IMR-90 (cell line): ENCODE results near the gene PRSS56. TPM values are rescaled to one million over a fixed set of nuclear protein-coding genes. Genes with fewer than 3 reads are reported as not detected.

Source experiments
- ATAC-seq: fragments of 200-7000 bp; cut with Tn5 transposase; 2 replicates; pipeline ENCODE4 v1.9.1; 2020; ENCODE audit warnings: low read depth, mild to moderate bottlenecking, moderate library complexity
- BruUV-seq: library from RNA; stranded (reverse); fragments of 400-500 nt; replicated peaks from 2 replicates; lab custom pipeline; 2021; lab: Mats Ljungman, UMichigan
- CTCF ChIA-PET: fragments of 300-600 bp; formaldehyde crosslinking; extraction: SDS; loops from one replicate; lab custom pipeline; 2021; ENCODE audit warnings: antibody characterized with exemption; lab: Yijun Ruan, JAX
- POLR2A ChIA-PET: fragments of 300-600 bp; sonication (Branson Sonifier 250); formaldehyde crosslinking; loops from one replicate; lab custom pipeline; 2022; ENCODE audit warnings: antibody characterized with exemption; ENCODE audit not compliant: unreplicated experiment; lab: Charles Lee
- DNase-seq: peaks from one replicate; pipeline ENCODE4 v3.0.0; 2013
- H2AFZ ChIP-seq: replicated peaks from 2 replicates; pipeline ENCODE3; 2013; ENCODE audit warnings: low read length, mild to moderate bottlenecking; ENCODE audit not compliant: poor library complexity
- H2AK5ac ChIP-seq: 2 replicates; pipeline ENCODE4 v1.6.1; 2013; ENCODE audit warnings: low read depth, low read length, inconsistent platforms
- H2AK9ac ChIP-seq: replicated peaks from 2 replicates; pipeline ENCODE3; 2013; ENCODE audit warnings: mild to moderate bottlenecking, low read depth, low read length, moderate library complexity; ENCODE audit not compliant: poor library complexity
- H2BK120ac ChIP-seq: 2 replicates; pipeline ENCODE4 v1.6.1; 2013; ENCODE audit warnings: low read depth, low read length, inconsistent platforms
- H2BK15ac ChIP-seq: 3 replicates; pipeline ENCODE4 v1.6.1; 2013; ENCODE audit warnings: low read depth, low read length, inconsistent platforms
- H2BK20ac ChIP-seq: 2 replicates; pipeline ENCODE4 v1.6.1; 2013; ENCODE audit warnings: low read depth, mild to moderate bottlenecking, inconsistent platforms, low read length, moderate library complexity
- H2BK5ac ChIP-seq: 2 replicates; pipeline ENCODE4 v1.6.1; 2013; ENCODE audit warnings: mild to moderate bottlenecking, low read depth, low read length, inconsistent platforms; ENCODE audit not compliant: poor library complexity, severe bottlenecking
- H3K14ac ChIP-seq: replicated peaks from 2 replicates; pipeline ENCODE4 v1.6.1; 2013; ENCODE audit warnings: low read depth, low read length, inconsistent platforms
- H3K18ac ChIP-seq: 2 replicates; pipeline ENCODE4 v1.6.1; 2013; ENCODE audit warnings: low read depth, low read length, control low read depth
- H3K23ac ChIP-seq: 2 replicates; pipeline ENCODE4 v1.6.1; 2013; ENCODE audit warnings: low read depth, low read length, inconsistent platforms
- H3K27ac ChIP-seq: 2 replicates; pipeline ENCODE4 v1.5.1; 2013; ENCODE audit warnings: mild to moderate bottlenecking, control low read depth, low read length; ENCODE audit not compliant: insufficient read depth
- H3K27me3 ChIP-seq: 2 replicates; pipeline ENCODE4 v1.6.1; 2013; ENCODE audit warnings: low read length; ENCODE audit not compliant: control insufficient read depth, insufficient read depth
- H3K36me3 ChIP-seq: 2 replicates; pipeline ENCODE4 v1.6.1; 2013; ENCODE audit warnings: low read length, mixed read lengths; ENCODE audit not compliant: control insufficient read depth, insufficient read depth
- H3K4ac ChIP-seq: 2 replicates; pipeline ENCODE4 v1.6.1; 2013; ENCODE audit warnings: low read depth, low read length, inconsistent platforms
- H3K4me1 ChIP-seq: 2 replicates; pipeline ENCODE4 v1.6.1; 2013; ENCODE audit warnings: low read length, mixed read lengths; ENCODE audit not compliant: control insufficient read depth, insufficient read depth
- H3K4me2 ChIP-seq: 2 replicates; pipeline ENCODE4 v1.6.1; 2013; ENCODE audit warnings: low read depth, mild to moderate bottlenecking, control low read depth, low read length, moderate library complexity
- H3K4me3 ChIP-seq: 2 replicates; pipeline ENCODE4 v1.5.1; 2013; ENCODE audit warnings: low read depth, mild to moderate bottlenecking, control low read depth, low read length, moderate library complexity; ENCODE audit not compliant: insufficient read depth
- H3K56ac ChIP-seq: 2 replicates; pipeline ENCODE4 v1.6.1; 2013; ENCODE audit warnings: low read length, inconsistent platforms; ENCODE audit not compliant: insufficient read depth; ENCODE audit errors: extremely low read depth
- H3K79me1 ChIP-seq, 2 experiments: 2 replicates each; pipeline ENCODE4 v1.6.1; 2013; ENCODE audit warnings: low read length in 2 of 2, inconsistent platforms in 1 of 2, low read depth in 1 of 2
- H3K9ac ChIP-seq: 2 replicates; pipeline ENCODE4 v1.6.1; 2013; ENCODE audit warnings: low read depth, low read length, control low read depth
- H3K9me1 ChIP-seq: 2 replicates; pipeline ENCODE4 v1.6.1; 2013; ENCODE audit warnings: low read length, inconsistent platforms; ENCODE audit not compliant: insufficient read depth
- H3K9me3 ChIP-seq: 2 replicates; pipeline ENCODE4 v1.6.1; 2013; ENCODE audit warnings: low read length; ENCODE audit not compliant: control insufficient read depth, insufficient read depth
- H4K20me1 ChIP-seq: 2 replicates; pipeline ENCODE4 v1.6.1; 2013; ENCODE audit warnings: low read length, inconsistent platforms; ENCODE audit not compliant: insufficient read depth
- H4K5ac ChIP-seq: 2 replicates; pipeline ENCODE4 v1.6.1; 2013; ENCODE audit warnings: mild to moderate bottlenecking, low read depth, low read length, control low read depth
- H4K8ac ChIP-seq, 2 experiments: 2 replicates each; pipeline ENCODE4 v1.6.1; 2013; ENCODE audit warnings: low read depth in 2 of 2, low read length in 2 of 2, control low read depth in 1 of 2, inconsistent platforms in 1 of 2
- H4K91ac ChIP-seq: 2 replicates; pipeline ENCODE4 v1.6.1; 2013; ENCODE audit warnings: low read depth, low read length, inconsistent platforms; ENCODE audit not compliant: insufficient read depth
- MAZ ChIP-seq: IDR thresholded peaks from 2 replicates; pipeline ENCODE4 v1.6.1; 2012; ENCODE audit warnings: low read depth, mild to moderate bottlenecking, low read length, improper control_type of control experiment, moderate library complexity, borderline replicate concordance
- POLR2A ChIP-seq: IDR thresholded peaks from 2 replicates; pipeline ENCODE4 v1.6.1; 2012; ENCODE audit warnings: mild to moderate bottlenecking, low read depth, low read length
- WGBS, 2 experiments: methylation state at CpG; one replicate each; pipeline versions ENCODE4 v1.1.5 to v1.1.7; 2013; ENCODE audit warnings: missing lambda C conversion rate in 2 of 2; ENCODE audit not compliant: insufficient read length in 1 of 2; ENCODE audit errors: extremely low coverage in 2 of 2; 5-methylcytosine and 5-hydroxymethylcytosine counted together
- dilution Hi-C: fragments of 300-500 bp; cut with HindIII; formaldehyde crosslinking; loops from one replicate; pipeline ENCODE4 v1.14.3; 2018; ENCODE audit warnings: low sequenced_read_pairs; ENCODE audit not compliant: unreplicated experiment
- in situ Hi-C: fragments of 300-500 bp; cut with MboI; formaldehyde crosslinking; loops from 3 replicates; pipeline ENCODE4 v1.14.3; 2019; ENCODE audit warnings: low sequenced_read_pairs, inconsistent platforms, mixed read lengths
- intact Hi-C: fragments of 100-400 bp; cut with micrococcal nuclease; formaldehyde crosslinking; loops from 2 replicates; pipeline ENCODE4 v1.10.0; 2022
- polyA plus RNA-seq, 3 experiments: library from polyadenylated mRNA; depleted of rRNA; stranded (reverse); fragments of >200 nt; gene quantifications; 2 replicates each; pipeline ENCODE4 v1.2.3, GENCODE V29; 2012; ENCODE audit warnings: low replicate concordance in 1 of 3
- total RNA-seq: library from RNA; depleted of rRNA; stranded (reverse); fragments of >200 nt; gene quantifications from 2 replicates; pipeline ENCODE4 v1.2.3, GENCODE V29; 2012

The PRSS56 gene
- total and polyA plus RNA-seq, 2 of the 4 experiments (the other 2 are of a cell fraction): not detected

GRCh38 chr2:232502911-232503808 is 17.0 kb upstream of the PRSS56 start:
- DNase-seq: peak; percentile 45
- H4K20me1 ChIP-seq: no peaks in the 10 kb centered on the region
- POLR2A ChIA-PET: no interaction called here

More at GRCh38 chr2:232502911-232503808, 17.0 kb upstream of the PRSS56 start:
- no peak overlapping the region for H4K91ac ChIP-seq
- peak overlapping the region; percentile 37; the same call in 1 of the 2 replicates for H3K4me2 ChIP-seq
- H2BK15ac ChIP-seq: no peak overlapping the region
- no peak overlapping the region for H2BK120ac ChIP-seq
- H3K27ac ChIP-seq: no peak overlapping the region
- no peak overlapping the region for H2AK5ac ChIP-seq
- H3K56ac ChIP-seq: no peak overlapping the region
- WGBS, 2 experiments: 2% methylated on average over 20 of the region's 75 CpGs; no CpG with 5 or more reads in 1 of the 2 experiments
- H3K14ac ChIP-seq: no peak overlapping the region
- CTCF ChIA-PET: no interaction called here
- TF ChIP-seq POLR2A (no peak), MAZ (0 out of 2 replicates have a peak, but pooled peaks have one; percentile 16)
- peaks cover 73% of the 10 kb centered on the region for H3K27me3 ChIP-seq
- no peaks in the 10 kb centered on the region for H3K9me1 ChIP-seq
- no peaks in the 10 kb centered on the region for H3K4me1 ChIP-seq
- no peak overlapping the region for H4K5ac ChIP-seq
- dilution Hi-C loops: no loop called here
- H4K8ac ChIP-seq: no peak overlapping the region
- in situ Hi-C loops: no loop called here
- H3K9ac ChIP-seq: no peak overlapping the region
- peak overlapping the region; percentile 55 for H2AK9ac ChIP-seq
- H3K4me3 ChIP-seq: no peak overlapping the region; the same call in 1 of the 2 replicates
- H3K79me1 ChIP-seq: no peaks in the 10 kb centered on the region
- H3K23ac ChIP-seq: no peak overlapping the region
- intact Hi-C loops: loop anchor here (10.0 kb wide), 1 partner anchor 598 kb away; no protein-coding TSS in a partner anchor
- no TSS peak for BruUV-seq
- peak overlapping the region; percentile 51 for H2AFZ ChIP-seq
- no peak overlapping the region for H2BK20ac ChIP-seq
- peak; percentile 41 for ATAC-seq
- no peak overlapping the region for H2BK5ac ChIP-seq
- no peak overlapping the region for H3K18ac ChIP-seq
- no peaks in the 10 kb centered on the region for H3K36me3 ChIP-seq
- H3K4ac ChIP-seq: no peak overlapping the region
- no peaks in the 10 kb centered on the region for H3K9me3 ChIP-seq
